ENCODE measurements around the gene CENPO.

The CENPO gene

GRCh38 chr2:24839729-24840128, 46.5 kb downstream of the CENPO start:
- no peak for ATAC-seq
- DNase-seq, result no peak

GRCh38 chr2:24840164-24840869, 47.1 kb downstream of the CENPO start:
- DNase-seq (no peak), ATAC-seq (no peak)

GRCh38 chr2:24840962-24841945, 48.0 kb downstream of the CENPO start:
- no peak for ATAC-seq
- DNase-seq, result no peak

GRCh38 chr2:24842081-24843050, 49.1 kb downstream of the CENPO start:
- no peak for ATAC-seq
- no peak for DNase-seq

GRCh38 chr2:24843330-24843860, 50.2 kb downstream of the CENPO start:
- no peak for ATAC-seq
- no peak for DNase-seq

- no peak for DNase-seq
Observed at GRCh38 chr2:24844023-24844685, 50.9 kb downstream of the CENPO start.

GRCh38 chr2:24845691-24846090, 52.5 kb downstream of the CENPO start:
- no peak for DNase-seq
- ATAC-seq, result no peak

More at GRCh38 chr2:24844023-24844685, 50.9 kb downstream of the CENPO start:
- no peak for ATAC-seq

GRCh38 chr2:24850944-24851343, 57.7 kb downstream of the CENPO start:
- no peak for ATAC-seq
- DNase-seq, result no peak

GRCh38 chr2:24852026-24852425, 58.8 kb downstream of the CENPO start:
- no peak for ATAC-seq
- DNase-seq, result no peak

GRCh38 chr2:24852431-24853020, 59.3 kb downstream of the CENPO start:
- DNase-seq, result no peak
- no peak for ATAC-seq

GRCh38 chr2:24853046-24853445, 59.8 kb downstream of the CENPO start:
- DNase-seq, result no peak
- no peak for ATAC-seq

GRCh38 chr2:24853996-24854395, 60.8 kb downstream of the CENPO start:
- ATAC-seq, result no peak

GRCh38 chr2:24855022-24855622, 61.9 kb downstream of the CENPO start:
- DNase-seq (no peak), ATAC-seq (no peak)

More at GRCh38 chr2:24853996-24854395, 60.8 kb downstream of the CENPO start:
- no peak for DNase-seq

- no peak for DNase-seq
- no peak for ATAC-seq
Observed at GRCh38 chr2:24855726-24856125, 62.5 kb downstream of the CENPO start.

GRCh38 chr2:24856791-24857211, 63.6 kb downstream of the CENPO start:
- ATAC-seq (no peak), DNase-seq (no peak)

- DNase-seq, result no peak
- ATAC-seq, result no peak
Observed at GRCh38 chr2:24857746-24858145, 64.5 kb downstream of the CENPO start.

GRCh38 chr2:24858996-24859395, 65.8 kb downstream of the CENPO start:
- ATAC-seq, result no peak

GRCh38 chr2:24859968-24860600, 66.9 kb downstream of the CENPO start:
- ATAC-seq, result no peak

More at GRCh38 chr2:24858996-24859395, 65.8 kb downstream of the CENPO start:
- DNase-seq, result no peak

GRCh38 chr2:24860631-24861030, 67.4 kb downstream of the CENPO start:
- ATAC-seq (no peak), DNase-seq (no peak)

More at GRCh38 chr2:24859968-24860600, 66.9 kb downstream of the CENPO start:
- DNase-seq, result no peak

- no peak for ATAC-seq
- no peak for DNase-seq
Observed at GRCh38 chr2:24861500-24861899, 68.3 kb downstream of the CENPO start.

Data from stimulated activated naive CD8-positive, alpha-beta T cell treated with anti-CD3 and anti-CD28 coated beads, Interleukin-15, Interleukin-2, amounts not matched to agents 100 U/mL and 50 U/mL, for 24 hours (primary cell).